HL-60 (cell line): Measurements from ENCODE around the gene ZNF142.
A peak's percentile ranks its signal among the peaks of the same experiment; 100 is the strongest.
"Not testable (repeated sequence)": the region's sequence is repeated elsewhere in the genome, so short reads cannot be mapped to it uniquely, and the experiment has no call there.

Experiments used
- DNase-seq, 2 experiments: peaks; one replicate each; pipeline ENCODE4 v3.0.0-alpha.2; 2010 to 2020; ENCODE audit warnings: low read depth in 1 of 2, low spot score in 1 of 2
- H3K27ac ChIP-seq: fragments of 250-450 bp; sonication (Bioruptor Pico); replicated peaks from 2 replicates; pipeline ENCODE4 v1.5.1; 2020; ENCODE audit warnings: mild to moderate bottlenecking, moderate library complexity
- H3K27me3 ChIP-seq: fragments of 250-450 bp; sonication (Bioruptor Pico); 2 replicates; pipeline ENCODE4 v1.5.1; 2021; ENCODE audit warnings: mild to moderate bottlenecking, moderate library complexity; ENCODE audit not compliant: insufficient read depth, poor library complexity, severe bottlenecking
- H3K4me3 ChIP-seq: replicated peaks from 2 replicates; pipeline ENCODE4 v1.5.1; 2011; ENCODE audit warnings: mild to moderate bottlenecking, control low read depth, low read length; ENCODE audit not compliant: insufficient read depth
- GABPA ChIP-seq: IDR thresholded peaks from 2 replicates; pipeline ENCODE4 v1.6.1; 2012; ENCODE audit warnings: low read depth
- POLR2AphosphoS5 ChIP-seq: IDR thresholded peaks from 2 replicates; pipeline ENCODE4 v1.6.1; 2012; ENCODE audit warnings: low read depth
- SPI1 ChIP-seq: IDR thresholded peaks from 2 replicates; pipeline ENCODE4 v1.6.1; 2012; ENCODE audit warnings: low read depth, mild to moderate bottlenecking, borderline replicate concordance
- TF ChIP-seq, protein P1 (sequence below): IDR thresholded peaks from one replicate; pipeline ENCODE4 v1.5.1; 2011; ENCODE audit warnings: low read length, control low read depth, inconsistent platforms; ENCODE audit not compliant: insufficient read depth
- TF ChIP-seq, protein P2 (sequence below): IDR thresholded peaks from 2 replicates; pipeline ENCODE4 v1.6.1; 2012; ENCODE audit warnings: low read depth; ENCODE audit not compliant: insufficient replicate concordance

ZNF142 gene

DNA sequence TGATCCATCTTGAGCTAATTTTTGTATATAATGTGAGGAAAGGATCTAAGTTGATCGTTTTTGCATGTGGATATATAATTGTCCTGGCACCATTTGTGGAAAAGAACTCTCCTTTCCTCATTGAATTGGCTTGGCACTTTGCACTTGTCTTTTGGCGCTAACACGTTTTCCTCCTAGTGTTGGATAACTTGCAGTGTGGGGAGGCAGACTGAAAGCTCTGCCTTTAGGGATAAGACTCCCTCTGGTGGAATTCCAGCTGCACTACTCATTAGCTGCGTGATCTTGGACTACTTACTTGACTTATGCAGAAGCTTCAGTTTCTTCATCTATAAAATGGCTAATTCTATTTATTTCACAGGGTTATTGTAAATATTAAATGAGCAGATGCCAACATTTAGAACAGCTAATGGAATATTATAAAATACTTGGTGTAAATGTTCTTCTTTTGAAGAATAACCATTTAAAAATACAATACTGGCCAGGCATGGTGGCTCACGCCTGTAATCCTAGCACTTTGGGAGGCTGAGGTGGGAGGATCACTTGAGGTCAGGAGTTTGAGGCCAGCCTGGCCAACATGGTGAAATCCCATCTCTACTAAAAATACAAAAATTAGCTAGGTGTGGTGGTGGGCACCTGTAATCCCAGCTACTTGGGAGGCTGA is 28.1 kb upstream of the ZNF142 start:
- H3K27ac ChIP-seq, H3K4me3 ChIP-seq, H3K27me3 ChIP-seq: not testable (repeated sequence)
- peak; percentile 37 to 79 for DNase-seq
- TF ChIP-seq, protein P1, sequence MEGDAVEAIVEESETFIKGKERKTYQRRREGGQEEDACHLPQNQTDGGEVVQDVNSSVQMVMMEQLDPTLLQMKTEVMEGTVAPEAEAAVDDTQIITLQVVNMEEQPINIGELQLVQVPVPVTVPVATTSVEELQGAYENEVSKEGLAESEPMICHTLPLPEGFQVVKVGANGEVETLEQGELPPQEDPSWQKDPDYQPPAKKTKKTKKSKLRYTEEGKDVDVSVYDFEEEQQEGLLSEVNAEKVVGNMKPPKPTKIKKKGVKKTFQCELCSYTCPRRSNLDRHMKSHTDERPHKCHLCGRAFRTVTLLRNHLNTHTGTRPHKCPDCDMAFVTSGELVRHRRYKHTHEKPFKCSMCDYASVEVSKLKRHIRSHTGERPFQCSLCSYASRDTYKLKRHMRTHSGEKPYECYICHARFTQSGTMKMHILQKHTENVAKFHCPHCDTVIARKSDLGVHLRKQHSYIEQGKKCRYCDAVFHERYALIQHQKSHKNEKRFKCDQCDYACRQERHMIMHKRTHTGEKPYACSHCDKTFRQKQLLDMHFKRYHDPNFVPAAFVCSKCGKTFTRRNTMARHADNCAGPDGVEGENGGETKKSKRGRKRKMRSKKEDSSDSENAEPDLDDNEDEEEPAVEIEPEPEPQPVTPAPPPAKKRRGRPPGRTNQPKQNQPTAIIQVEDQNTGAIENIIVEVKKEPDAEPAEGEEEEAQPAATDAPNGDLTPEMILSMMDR = peak; percentile 87

DNA sequence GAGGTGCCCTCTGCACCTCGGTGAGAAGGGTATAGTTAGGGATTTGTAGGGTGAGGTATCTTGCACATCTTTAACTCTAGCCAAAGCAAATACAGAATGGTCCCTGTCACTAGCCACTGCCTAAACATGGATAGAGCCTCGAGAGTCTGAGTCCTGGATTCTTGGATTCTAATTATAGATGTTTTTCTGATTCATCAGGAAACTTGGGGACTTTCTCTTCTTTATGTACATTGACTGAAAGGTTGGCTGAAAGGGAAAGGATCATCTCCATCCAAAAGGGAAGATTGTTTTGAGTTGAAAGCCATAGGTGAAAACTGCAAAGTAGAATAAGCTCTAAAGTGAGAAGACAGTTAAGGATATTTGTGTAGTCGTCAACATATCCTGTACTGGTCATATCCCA is 20.6 kb upstream of the ZNF142 start:
- no peak for DNase-seq
- Histone ChIP-seq H3K27me3 (no peaks in the 10 kb centered on the region), H3K4me3 (no peak overlapping the region), H3K27ac (no peak overlapping the region)
- no peak for TF ChIP-seq SPI1
- TF ChIP-seq, protein P2, sequence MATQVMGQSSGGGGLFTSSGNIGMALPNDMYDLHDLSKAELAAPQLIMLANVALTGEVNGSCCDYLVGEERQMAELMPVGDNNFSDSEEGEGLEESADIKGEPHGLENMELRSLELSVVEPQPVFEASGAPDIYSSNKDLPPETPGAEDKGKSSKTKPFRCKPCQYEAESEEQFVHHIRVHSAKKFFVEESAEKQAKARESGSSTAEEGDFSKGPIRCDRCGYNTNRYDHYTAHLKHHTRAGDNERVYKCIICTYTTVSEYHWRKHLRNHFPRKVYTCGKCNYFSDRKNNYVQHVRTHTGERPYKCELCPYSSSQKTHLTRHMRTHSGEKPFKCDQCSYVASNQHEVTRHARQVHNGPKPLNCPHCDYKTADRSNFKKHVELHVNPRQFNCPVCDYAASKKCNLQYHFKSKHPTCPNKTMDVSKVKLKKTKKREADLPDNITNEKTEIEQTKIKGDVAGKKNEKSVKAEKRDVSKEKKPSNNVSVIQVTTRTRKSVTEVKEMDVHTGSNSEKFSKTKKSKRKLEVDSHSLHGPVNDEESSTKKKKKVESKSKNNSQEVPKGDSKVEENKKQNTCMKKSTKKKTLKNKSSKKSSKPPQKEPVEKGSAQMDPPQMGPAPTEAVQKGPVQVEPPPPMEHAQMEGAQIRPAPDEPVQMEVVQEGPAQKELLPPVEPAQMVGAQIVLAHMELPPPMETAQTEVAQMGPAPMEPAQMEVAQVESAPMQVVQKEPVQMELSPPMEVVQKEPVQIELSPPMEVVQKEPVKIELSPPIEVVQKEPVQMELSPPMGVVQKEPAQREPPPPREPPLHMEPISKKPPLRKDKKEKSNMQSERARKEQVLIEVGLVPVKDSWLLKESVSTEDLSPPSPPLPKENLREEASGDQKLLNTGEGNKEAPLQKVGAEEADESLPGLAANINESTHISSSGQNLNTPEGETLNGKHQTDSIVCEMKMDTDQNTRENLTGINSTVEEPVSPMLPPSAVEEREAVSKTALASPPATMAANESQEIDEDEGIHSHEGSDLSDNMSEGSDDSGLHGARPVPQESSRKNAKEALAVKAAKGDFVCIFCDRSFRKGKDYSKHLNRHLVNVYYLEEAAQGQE = no peak
- no peak for TF ChIP-seq POLR2AphosphoS5
- TF ChIP-seq, protein P1 = no peak
- TF ChIP-seq GABPA = no peak

DNA sequence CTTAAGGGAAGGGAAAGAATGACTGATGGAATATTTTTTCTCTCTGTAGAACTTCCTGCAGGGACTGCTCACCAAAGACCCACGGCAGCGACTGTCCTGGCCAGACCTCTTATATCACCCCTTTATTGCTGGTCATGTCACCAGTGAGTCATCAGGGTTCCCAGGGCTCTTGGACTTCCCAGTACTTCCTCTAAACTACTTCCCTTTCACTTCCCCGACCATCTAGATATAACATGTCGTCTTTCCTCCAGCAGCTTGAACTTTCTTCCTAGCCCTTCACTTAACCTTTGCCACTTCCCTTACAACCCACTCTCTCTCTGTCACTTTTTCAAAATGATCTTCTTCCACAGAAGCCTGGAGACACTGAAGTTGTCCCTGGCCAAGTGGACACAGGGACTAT is 19.7 kb upstream of the ZNF142 start:
- DNase-seq = peak; percentile 61 to 63
- no peaks in the 10 kb centered on the region for H3K27me3 ChIP-seq
- H3K27ac ChIP-seq = no peak overlapping the region
- H3K4me3 ChIP-seq = no peak overlapping the region
- TF ChIP-seq SPI1 (no peak), POLR2AphosphoS5 (no peak)

DNA sequence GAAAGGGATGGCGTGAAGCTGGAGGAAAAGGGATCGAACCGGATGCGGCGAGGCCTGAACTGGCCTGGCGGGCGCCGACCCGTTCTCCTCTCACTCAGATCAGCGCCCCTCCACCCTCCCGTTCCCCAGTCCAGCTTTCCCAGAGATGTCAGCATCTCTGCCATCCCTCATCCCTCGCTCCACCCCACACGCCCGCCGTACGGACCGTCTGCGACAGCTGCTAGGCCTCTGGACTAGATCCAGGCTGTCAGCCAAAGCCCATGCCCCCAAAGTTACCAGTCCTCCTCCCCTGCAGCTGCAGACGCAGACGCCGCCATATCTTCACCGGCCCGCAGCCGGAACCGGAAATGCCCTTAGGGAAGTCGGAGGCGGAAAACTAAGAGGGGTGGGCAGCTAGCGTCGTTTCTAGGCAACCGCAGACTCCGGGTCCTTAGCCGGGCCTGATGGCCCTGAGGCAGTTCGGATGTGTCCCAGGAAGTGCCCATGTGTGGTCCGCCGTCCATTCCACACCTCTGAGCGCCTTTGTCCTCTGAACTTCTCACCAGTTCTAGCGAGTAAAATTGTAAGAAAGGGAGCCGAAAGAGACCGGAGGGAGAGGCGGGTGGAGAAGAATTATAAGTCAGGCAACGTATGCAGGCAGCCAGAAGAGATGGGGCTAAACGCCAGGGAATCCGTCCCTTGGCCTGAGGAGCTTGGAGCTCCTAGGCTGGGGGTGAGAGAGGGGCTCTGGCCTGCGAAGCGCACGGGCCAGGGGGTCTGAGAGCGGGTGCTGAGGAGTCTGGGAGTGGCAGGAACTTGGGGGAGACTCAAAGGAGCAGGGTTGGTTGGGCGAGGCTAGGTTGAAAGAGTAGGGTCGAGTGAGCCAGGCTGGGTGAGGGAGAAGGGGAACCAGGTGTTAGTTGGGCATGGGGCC is 12.5 kb upstream of the ZNF142 start, which contains the start of the genes RNF25 and STK36:
Gene RNF25 (minus strand): TSS at position 349 of the 913 bp plus-strand sequence. CDS start 32 bp downstream, at position 317.
Gene STK36 (plus strand): TSS at position 433 of the 913 bp plus-strand sequence. CDS start 744 bp downstream, outside the sequence.
- no peaks in the 10 kb centered on the region for H3K27me3 ChIP-seq
- peak within 1 kb of the TSS; percentile 71 for H3K27ac ChIP-seq
- DNase-seq = peak; percentile 63 to 82
- TF ChIP-seq GABPA (peak; percentile 97), SPI1 (peak; percentile 47; the same call in 1 of the 2 replicates), POLR2AphosphoS5 (peak; percentile 70; the same call in 1 of the 2 replicates)
- TF ChIP-seq, protein P1 = no peak
- TF ChIP-seq, protein P2 = no peak
- peak within 1 kb of the TSS; percentile 100 for H3K4me3 ChIP-seq
